ENCODE data around the gene DLL3. TPM values are rescaled to one million over a fixed set of nuclear protein-coding genes. Genes with fewer than 3 reads are reported as not detected.

Gene DLL3
- total and polyA plus RNA-seq, 2 experiments from 2014 or later, result 9.8 to 15.6 TPM

DNA sequence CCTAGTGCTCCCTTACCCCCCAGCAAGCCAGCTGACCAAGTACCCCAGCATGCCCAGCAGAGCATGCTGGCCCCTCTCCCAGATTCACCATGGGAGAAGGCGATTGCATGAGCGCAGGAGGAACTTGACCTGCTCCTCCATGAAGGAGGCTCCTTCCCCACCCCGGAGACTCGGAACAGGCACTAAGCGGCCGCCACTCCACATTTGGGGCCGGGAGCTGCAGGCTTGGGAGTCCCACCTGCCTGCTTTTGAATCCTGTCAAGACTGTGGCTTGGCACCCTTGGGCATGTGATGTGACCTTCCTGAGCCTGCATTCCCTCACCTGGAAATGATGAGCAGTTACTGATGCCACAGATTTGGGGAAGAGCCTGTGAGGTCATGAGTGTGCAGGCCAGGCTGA lies 30.8 kb upstream of the DLL3 start:
- Mint-ChIP-seq H3K27ac (no peak overlapping the region), H3K4me3 (no peak overlapping the region), H3K27me3 (ENCODE audit: insufficient read depth, low read depth, poor library complexity) (peaks cover 4% of the 10 kb centered on the region), H3K36me3 (ENCODE audit: low read depth) (peaks cover 73% of the 10 kb centered on the region), H3K4me1 (no peaks in the 10 kb centered on the region; the same call in 2 of the 3 replicates), H3K9me3 (no peaks in the 10 kb centered on the region; the same call in 2 of the 3 replicates)
- Histone ChIP-seq H3K4me1 (ENCODE audit: insufficient read depth) (no peaks in the 10 kb centered on the region), H3K9me2 (ENCODE audit: insufficient read depth) (no peaks in the 10 kb centered on the region), H2AFZ (no peak overlapping the region), H3K4me2 (no peak overlapping the region), H3K36me3 (ENCODE audit: insufficient read depth) (peaks cover 38% of the 10 kb centered on the region), H3F3A (replicated peaks; ENCODE audit: low read depth) (0 out of 2 replicates have a peak, but pooled peaks cover 10% of the 10 kb centered on the region), H3K27ac (ENCODE audit: low read depth) (no peak overlapping the region), H3K79me2 (replicated peaks; ENCODE audit: insufficient read depth) (no peaks in the 10 kb centered on the region), H4K20me1 (replicated peaks; ENCODE audit: insufficient read depth) (peaks cover 18% of the 10 kb centered on the region; the same call in 1 of the 2 replicates), H3K27me3 (ENCODE audit: insufficient read depth) (no peaks in the 10 kb centered on the region), H3K4me3 (no peak overlapping the region)
- TF ChIP-seq, protein P1, sequence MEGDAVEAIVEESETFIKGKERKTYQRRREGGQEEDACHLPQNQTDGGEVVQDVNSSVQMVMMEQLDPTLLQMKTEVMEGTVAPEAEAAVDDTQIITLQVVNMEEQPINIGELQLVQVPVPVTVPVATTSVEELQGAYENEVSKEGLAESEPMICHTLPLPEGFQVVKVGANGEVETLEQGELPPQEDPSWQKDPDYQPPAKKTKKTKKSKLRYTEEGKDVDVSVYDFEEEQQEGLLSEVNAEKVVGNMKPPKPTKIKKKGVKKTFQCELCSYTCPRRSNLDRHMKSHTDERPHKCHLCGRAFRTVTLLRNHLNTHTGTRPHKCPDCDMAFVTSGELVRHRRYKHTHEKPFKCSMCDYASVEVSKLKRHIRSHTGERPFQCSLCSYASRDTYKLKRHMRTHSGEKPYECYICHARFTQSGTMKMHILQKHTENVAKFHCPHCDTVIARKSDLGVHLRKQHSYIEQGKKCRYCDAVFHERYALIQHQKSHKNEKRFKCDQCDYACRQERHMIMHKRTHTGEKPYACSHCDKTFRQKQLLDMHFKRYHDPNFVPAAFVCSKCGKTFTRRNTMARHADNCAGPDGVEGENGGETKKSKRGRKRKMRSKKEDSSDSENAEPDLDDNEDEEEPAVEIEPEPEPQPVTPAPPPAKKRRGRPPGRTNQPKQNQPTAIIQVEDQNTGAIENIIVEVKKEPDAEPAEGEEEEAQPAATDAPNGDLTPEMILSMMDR (conservative IDR thresholded peaks at IDR 0.05; ENCODE audit: low read depth in 2 of 2), result no peak
- TF ChIP-seq NANOG (IDR thresholded peaks at IDR 0.05; ENCODE audit: borderline replicate concordance) (no peak), JUNB (IDR thresholded peaks at IDR 0.05; ENCODE audit: unreplicated experiment) (no peak)
- TF ChIP-seq, protein P2, sequence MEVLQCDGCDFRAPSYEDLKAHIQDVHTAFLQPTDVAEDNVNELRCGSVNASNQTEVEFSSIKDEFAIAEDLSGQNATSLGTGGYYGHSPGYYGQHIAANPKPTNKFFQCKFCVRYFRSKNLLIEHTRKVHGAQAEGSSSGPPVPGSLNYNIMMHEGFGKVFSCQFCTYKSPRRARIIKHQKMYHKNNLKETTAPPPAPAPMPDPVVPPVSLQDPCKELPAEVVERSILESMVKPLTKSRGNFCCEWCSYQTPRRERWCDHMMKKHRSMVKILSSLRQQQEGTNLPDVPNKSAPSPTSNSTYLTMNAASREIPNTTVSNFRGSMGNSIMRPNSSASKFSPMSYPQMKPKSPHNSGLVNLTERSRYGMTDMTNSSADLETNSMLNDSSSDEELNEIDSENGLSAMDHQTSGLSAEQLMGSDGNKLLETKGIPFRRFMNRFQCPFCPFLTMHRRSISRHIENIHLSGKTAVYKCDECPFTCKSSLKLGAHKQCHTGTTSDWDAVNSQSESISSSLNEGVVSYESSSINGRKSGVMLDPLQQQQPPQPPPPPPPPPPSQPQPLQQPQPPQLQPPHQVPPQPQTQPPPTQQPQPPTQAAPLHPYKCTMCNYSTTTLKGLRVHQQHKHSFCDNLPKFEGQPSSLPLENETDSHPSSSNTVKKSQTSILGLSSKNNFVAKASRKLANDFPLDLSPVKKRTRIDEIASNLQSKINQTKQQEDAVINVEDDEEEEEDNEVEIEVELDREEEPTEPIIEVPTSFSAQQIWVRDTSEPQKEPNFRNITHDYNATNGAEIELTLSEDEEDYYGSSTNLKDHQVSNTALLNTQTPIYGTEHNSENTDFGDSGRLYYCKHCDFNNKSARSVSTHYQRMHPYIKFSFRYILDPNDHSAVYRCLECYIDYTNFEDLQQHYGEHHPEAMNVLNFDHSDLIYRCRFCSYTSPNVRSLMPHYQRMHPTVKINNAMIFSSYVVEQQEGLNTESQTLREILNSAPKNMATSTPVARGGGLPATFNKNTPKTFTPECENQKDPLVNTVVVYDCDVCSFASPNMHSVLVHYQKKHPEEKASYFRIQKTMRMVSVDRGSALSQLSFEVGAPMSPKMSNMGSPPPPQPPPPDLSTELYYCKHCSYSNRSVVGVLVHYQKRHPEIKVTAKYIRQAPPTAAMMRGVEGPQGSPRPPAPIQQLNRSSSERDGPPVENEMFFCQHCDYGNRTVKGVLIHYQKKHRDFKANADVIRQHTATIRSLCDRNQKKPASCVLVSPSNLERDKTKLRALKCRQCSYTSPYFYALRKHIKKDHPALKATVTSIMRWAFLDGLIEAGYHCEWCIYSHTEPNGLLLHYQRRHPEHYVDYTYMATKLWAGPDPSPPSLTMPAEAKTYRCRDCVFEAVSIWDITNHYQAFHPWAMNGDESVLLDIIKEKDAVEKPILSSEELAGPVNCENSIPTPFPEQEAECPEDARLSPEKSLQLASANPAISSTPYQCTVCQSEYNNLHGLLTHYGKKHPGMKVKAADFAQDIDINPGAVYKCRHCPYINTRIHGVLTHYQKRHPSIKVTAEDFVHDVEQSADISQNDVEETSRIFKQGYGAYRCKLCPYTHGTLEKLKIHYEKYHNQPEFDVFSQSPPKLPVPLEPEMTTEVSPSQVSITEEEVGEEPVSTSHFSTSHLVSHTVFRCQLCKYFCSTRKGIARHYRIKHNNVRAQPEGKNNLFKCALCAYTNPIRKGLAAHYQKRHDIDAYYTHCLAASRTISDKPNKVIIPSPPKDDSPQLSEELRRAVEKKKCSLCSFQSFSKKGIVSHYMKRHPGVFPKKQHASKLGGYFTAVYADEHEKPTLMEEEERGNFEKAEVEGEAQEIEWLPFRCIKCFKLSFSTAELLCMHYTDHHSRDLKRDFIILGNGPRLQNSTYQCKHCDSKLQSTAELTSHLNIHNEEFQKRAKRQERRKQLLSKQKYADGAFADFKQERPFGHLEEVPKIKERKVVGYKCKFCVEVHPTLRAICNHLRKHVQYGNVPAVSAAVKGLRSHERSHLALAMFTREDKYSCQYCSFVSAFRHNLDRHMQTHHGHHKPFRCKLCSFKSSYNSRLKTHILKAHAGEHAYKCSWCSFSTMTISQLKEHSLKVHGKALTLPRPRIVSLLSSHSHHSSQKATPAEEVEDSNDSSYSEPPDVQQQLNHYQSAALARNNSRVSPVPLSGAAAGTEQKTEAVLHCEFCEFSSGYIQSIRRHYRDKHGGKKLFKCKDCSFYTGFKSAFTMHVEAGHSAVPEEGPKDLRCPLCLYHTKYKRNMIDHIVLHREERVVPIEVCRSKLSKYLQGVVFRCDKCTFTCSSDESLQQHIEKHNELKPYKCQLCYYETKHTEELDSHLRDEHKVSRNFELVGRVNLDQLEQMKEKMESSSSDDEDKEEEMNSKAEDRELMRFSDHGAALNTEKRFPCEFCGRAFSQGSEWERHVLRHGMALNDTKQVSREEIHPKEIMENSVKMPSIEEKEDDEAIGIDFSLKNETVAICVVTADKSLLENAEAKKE (CRISPR knock-in tag; IDR thresholded peaks at IDR 0.05), result no peak
- ATAC-seq (no peak), DNase-seq (ENCODE audit: low spot score) (no peak)
